ENCODE measurements around the gene SERPINI1. TPM values are rescaled to one million over a fixed set of nuclear protein-coding genes. Genes with fewer than 3 reads are reported as not detected.

SERPINI1 gene
- total and polyA plus RNA-seq, 2 of the 8 experiments (the other 6 are each of a cell fraction or from before 2014, with no cell fraction given): 5.3 to 9.9 TPM

- TF ChIP-seq CHD7 (IDR thresholded peaks at IDR 0.05; ENCODE audit: insufficient replicate concordance, low read length): no peak
- TF ChIP-seq SAP30 (IDR thresholded peaks at IDR 0.05; ENCODE audit: insufficient read depth, insufficient replicate concordance, low read length): peak; percentile 95
- no peak for TF ChIP-seq EGR1 (IDR thresholded peaks at IDR 0.05; ENCODE audit: borderline replicate concordance, low read depth, low read length)
- peak in 1 of 2 experiments; percentile 67; a peak in 1 of 4 replicates for TF ChIP-seq HDAC2 (IDR thresholded peaks at IDR 0.05; ENCODE audit: borderline replicate concordance in 1 of 2, low read depth in 2 of 2, low read length in 2 of 2)
- TF ChIP-seq TBP (IDR thresholded peaks at IDR 0.05; ENCODE audit: low read depth, low read length): peak; percentile 92
- TF ChIP-seq EP300 (IDR thresholded peaks at IDR 0.05; ENCODE audit: borderline replicate concordance in 1 of 2, low read depth in 2 of 2, low read length in 2 of 2): peak in 1 of 2 experiments; percentile 40; a peak in 1 of 3 replicates
- TF ChIP-seq NANOG (IDR thresholded peaks at IDR 0.05; ENCODE audit: insufficient read depth, low read depth, low read length, poor library complexity, severe bottlenecking): no peak
- TF ChIP-seq POLR2A (IDR thresholded peaks at IDR 0.05; ENCODE audit: control extremely low read depth in 1 of 2, low read depth in 2 of 2, low read length in 2 of 2): peak; percentile 79 to 93
Observed at GRCh38 chr3:167735233-167736138, at the start of gene SERPINI1 (continued).

Measured in H1 (cell line).